ENCODE results near the gene ACSF3. TPM values are rescaled to one million over a fixed set of nuclear protein-coding genes. Genes with fewer than 3 reads are reported as not detected.

ACSF3 gene
- total and polyA plus RNA-seq, 4 donors, result 15.3 to 27.3 (median 18.8) TPM

DNA sequence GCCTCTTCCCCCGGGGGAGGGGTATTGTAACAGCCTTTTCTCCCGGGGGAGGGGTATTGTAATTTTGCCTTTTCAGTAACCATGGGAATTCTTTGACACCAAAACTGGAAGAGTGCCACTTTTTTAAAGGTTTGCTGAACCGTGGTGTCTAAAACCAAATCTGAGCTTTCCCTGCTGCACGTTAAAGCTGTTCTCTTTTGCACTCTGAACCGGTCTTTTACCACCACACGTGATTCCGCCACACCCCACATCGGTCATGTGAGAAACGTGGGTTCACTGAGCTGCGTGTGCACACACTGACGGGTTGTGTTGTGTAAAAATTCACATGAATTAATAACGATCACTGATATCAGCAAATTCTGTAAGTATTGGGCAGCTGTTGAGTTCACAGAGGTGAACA, 9.2 kb upstream of the ACSF3 start (continued):
- TF ChIP-seq, protein P1, sequence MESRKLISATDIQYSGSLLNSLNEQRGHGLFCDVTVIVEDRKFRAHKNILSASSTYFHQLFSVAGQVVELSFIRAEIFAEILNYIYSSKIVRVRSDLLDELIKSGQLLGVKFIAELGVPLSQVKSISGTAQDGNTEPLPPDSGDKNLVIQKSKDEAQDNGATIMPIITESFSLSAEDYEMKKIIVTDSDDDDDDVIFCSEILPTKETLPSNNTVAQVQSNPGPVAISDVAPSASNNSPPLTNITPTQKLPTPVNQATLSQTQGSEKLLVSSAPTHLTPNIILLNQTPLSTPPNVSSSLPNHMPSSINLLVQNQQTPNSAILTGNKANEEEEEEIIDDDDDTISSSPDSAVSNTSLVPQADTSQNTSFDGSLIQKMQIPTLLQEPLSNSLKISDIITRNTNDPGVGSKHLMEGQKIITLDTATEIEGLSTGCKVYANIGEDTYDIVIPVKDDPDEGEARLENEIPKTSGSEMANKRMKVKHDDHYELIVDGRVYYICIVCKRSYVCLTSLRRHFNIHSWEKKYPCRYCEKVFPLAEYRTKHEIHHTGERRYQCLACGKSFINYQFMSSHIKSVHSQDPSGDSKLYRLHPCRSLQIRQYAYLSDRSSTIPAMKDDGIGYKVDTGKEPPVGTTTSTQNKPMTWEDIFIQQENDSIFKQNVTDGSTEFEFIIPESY (IDR thresholded peaks at IDR 0.05), result no peak
- TF ChIP-seq FOXA1 (IDR thresholded peaks at IDR 0.05) (no peak), TAF1 (conservative IDR thresholded peaks at IDR 0.05) (no peak)
- TF ChIP-seq, protein P2, sequence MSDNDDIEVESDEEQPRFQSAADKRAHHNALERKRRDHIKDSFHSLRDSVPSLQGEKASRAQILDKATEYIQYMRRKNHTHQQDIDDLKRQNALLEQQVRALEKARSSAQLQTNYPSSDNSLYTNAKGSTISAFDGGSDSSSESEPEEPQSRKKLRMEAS (IDR thresholded peaks at IDR 0.05), result no peak

DNA sequence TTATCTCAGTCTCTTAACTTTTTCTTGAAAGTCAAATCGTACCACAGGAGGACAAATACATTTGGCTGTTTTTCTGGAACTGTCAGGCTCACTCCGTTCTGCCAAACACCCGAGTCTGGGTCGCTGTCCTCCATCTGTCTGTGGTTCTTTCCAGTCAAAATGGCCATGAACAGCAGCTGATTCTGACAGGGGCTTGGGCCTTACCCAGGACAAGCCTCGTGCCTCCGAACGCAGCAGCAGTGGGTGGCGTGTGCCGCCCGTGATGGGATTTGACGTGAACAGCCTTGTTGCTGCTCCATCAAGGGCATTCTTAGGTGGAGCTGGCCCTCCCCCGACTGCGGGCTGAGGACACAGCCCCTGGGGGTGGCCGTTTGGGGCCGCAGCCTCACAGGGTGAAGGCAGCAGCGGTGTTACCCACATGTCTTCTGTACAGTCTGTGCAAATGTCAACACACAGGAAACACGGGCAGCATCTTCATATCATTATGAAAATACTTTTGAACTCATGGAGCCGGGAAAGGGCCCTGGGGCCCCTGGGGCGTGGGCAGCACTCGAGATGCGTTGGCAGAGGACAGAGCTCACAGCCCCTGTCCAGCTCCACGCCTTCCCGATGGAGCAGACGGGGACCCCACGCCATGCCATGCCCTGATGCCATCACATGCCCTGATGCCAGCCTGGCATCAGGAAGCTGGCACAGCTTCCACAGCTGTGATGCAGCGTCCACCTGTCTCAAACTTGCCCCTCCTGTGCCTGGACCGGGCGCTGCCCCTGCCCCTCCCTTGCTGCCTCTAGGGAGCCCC, 8.6 kb upstream of the ACSF3 start:
- WGBS, result 78% methylated on average over 28 of the region's 28 CpGs
- no peaks in the 10 kb centered on the region for H3K4me1 ChIP-seq (ENCODE audit: control insufficient read depth in 4 of 4, insufficient read depth in 4 of 4, low read length in 3 of 4)
- no peak overlapping the region for H3K4me3 ChIP-seq (ENCODE audit: low read depth in 1 of 3, low read length in 3 of 3)
- no peak for DNase-seq (ENCODE audit: low spot score)
- no peak overlapping the region for H3K27ac ChIP-seq (ENCODE audit: low read depth in 1 of 2, low read length in 2 of 2)
- H3K9ac ChIP-seq (ENCODE audit: low read depth in 1 of 2, low read length in 2 of 2), result no peak overlapping the region
- TF ChIP-seq TAF1 (conservative IDR thresholded peaks at IDR 0.05), result no peak
- no peaks in the 10 kb centered on the region for H3K27me3 ChIP-seq (ENCODE audit: control insufficient read depth in 4 of 4, insufficient read depth in 4 of 4, low read length in 3 of 4)
- no peaks in the 10 kb centered on the region for H3K9me3 ChIP-seq (ENCODE audit: control insufficient read depth in 4 of 4, low read length in 3 of 4)
- H3K36me3 ChIP-seq (ENCODE audit: control insufficient read depth in 4 of 4, insufficient read depth in 3 of 4, low read depth in 1 of 4, low read length in 3 of 4), result no peaks in the 10 kb centered on the region

DNA sequence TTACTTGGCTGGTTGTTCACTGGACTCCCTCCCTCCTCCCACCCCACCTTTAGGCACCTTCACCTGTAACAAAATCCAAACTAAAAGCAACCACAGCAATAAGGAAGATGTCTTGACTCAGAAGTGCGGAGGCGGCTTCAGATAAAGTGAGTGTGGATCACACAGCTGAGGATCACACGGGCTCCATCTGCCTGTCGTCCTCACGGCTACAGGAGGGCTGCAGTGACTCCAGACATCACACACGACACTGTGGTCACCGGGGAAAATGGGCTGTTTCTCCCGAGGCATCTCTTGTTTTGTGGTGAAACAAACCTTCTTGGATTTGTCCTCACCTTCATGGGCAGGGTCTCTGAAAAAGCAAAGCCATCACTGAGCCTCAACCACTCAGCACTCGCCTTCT, 7.9 kb upstream of the ACSF3 start:
- no peak overlapping the region for H3K9ac ChIP-seq (ENCODE audit: low read depth in 1 of 2, low read length in 2 of 2)
- H3K36me3 ChIP-seq (ENCODE audit: control insufficient read depth in 4 of 4, insufficient read depth in 3 of 4, low read depth in 1 of 4, low read length in 3 of 4), result no peaks in the 10 kb centered on the region
- no peak overlapping the region for H3K4me3 ChIP-seq (ENCODE audit: low read depth in 1 of 3, low read length in 3 of 3)
- TF ChIP-seq, protein P3, sequence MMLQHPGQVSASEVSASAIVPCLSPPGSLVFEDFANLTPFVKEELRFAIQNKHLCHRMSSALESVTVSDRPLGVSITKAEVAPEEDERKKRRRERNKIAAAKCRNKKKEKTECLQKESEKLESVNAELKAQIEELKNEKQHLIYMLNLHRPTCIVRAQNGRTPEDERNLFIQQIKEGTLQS (IDR thresholded peaks at IDR 0.05), result no peak
- TF ChIP-seq FOXA1 (IDR thresholded peaks at IDR 0.05), result no peak
- TF ChIP-seq, protein P4, sequence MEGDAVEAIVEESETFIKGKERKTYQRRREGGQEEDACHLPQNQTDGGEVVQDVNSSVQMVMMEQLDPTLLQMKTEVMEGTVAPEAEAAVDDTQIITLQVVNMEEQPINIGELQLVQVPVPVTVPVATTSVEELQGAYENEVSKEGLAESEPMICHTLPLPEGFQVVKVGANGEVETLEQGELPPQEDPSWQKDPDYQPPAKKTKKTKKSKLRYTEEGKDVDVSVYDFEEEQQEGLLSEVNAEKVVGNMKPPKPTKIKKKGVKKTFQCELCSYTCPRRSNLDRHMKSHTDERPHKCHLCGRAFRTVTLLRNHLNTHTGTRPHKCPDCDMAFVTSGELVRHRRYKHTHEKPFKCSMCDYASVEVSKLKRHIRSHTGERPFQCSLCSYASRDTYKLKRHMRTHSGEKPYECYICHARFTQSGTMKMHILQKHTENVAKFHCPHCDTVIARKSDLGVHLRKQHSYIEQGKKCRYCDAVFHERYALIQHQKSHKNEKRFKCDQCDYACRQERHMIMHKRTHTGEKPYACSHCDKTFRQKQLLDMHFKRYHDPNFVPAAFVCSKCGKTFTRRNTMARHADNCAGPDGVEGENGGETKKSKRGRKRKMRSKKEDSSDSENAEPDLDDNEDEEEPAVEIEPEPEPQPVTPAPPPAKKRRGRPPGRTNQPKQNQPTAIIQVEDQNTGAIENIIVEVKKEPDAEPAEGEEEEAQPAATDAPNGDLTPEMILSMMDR (IDR thresholded peaks at IDR 0.05; ENCODE audit: low read depth, low read length, missing input control), result no peak
- TF ChIP-seq JUND (IDR thresholded peaks at IDR 0.05), result no peak
- TF ChIP-seq, protein P2 (IDR thresholded peaks at IDR 0.05), result no peak
- TF ChIP-seq, protein P1 (IDR thresholded peaks at IDR 0.05), result no peak
- no peak for TF ChIP-seq NR2F2 (IDR thresholded peaks at IDR 0.05)
- TF ChIP-seq EGR1 (IDR thresholded peaks at IDR 0.05; ENCODE audit: low read depth in 2 of 2), result no peak
- no peak for TF ChIP-seq FOXA2 (IDR thresholded peaks at IDR 0.05)
- TF ChIP-seq YY1 (IDR thresholded peaks at IDR 0.05), result no peak
- TF ChIP-seq SP1 (IDR thresholded peaks at IDR 0.05), result no peak
- TF ChIP-seq, protein P5, sequence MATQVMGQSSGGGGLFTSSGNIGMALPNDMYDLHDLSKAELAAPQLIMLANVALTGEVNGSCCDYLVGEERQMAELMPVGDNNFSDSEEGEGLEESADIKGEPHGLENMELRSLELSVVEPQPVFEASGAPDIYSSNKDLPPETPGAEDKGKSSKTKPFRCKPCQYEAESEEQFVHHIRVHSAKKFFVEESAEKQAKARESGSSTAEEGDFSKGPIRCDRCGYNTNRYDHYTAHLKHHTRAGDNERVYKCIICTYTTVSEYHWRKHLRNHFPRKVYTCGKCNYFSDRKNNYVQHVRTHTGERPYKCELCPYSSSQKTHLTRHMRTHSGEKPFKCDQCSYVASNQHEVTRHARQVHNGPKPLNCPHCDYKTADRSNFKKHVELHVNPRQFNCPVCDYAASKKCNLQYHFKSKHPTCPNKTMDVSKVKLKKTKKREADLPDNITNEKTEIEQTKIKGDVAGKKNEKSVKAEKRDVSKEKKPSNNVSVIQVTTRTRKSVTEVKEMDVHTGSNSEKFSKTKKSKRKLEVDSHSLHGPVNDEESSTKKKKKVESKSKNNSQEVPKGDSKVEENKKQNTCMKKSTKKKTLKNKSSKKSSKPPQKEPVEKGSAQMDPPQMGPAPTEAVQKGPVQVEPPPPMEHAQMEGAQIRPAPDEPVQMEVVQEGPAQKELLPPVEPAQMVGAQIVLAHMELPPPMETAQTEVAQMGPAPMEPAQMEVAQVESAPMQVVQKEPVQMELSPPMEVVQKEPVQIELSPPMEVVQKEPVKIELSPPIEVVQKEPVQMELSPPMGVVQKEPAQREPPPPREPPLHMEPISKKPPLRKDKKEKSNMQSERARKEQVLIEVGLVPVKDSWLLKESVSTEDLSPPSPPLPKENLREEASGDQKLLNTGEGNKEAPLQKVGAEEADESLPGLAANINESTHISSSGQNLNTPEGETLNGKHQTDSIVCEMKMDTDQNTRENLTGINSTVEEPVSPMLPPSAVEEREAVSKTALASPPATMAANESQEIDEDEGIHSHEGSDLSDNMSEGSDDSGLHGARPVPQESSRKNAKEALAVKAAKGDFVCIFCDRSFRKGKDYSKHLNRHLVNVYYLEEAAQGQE (IDR thresholded peaks at IDR 0.05), result no peak
- TF ChIP-seq RXRA (IDR thresholded peaks at IDR 0.05), result no peak
- no peak for TF ChIP-seq TAF1 (conservative IDR thresholded peaks at IDR 0.05)
- no peak for TF ChIP-seq RAD21 (IDR thresholded peaks at IDR 0.05)
- no peak for TF ChIP-seq HNF4A (conservative IDR thresholded peaks at IDR 0.05)
- TF ChIP-seq HNF4G (IDR thresholded peaks at IDR 0.05), result no peak
- no peak for TF ChIP-seq GABPA (IDR thresholded peaks at IDR 0.05 in 1 of 2, conservative IDR thresholded peaks at IDR 0.05 in 1 of 2)
- DNase-seq (ENCODE audit: low spot score), result no peak
- H3K27me3 ChIP-seq (ENCODE audit: control insufficient read depth in 4 of 4, insufficient read depth in 4 of 4, low read length in 3 of 4), result peaks cover 0 to 2% (median 0%) of the 10 kb centered on the region in 4 donors
- no peaks in the 10 kb centered on the region for H3K9me3 ChIP-seq (ENCODE audit: control insufficient read depth in 4 of 4, low read length in 3 of 4)
- no peak overlapping the region for H3K27ac ChIP-seq (ENCODE audit: low read depth in 1 of 2, low read length in 2 of 2)
- 79% methylated on average over 9 of the region's 9 CpGs for WGBS
- H3K4me1 ChIP-seq (ENCODE audit: control insufficient read depth in 4 of 4, insufficient read depth in 4 of 4, low read length in 3 of 4), result no peaks in the 10 kb centered on the region
